Left forelimb (tissue), 1 donor: ENCODE results near the gene SUPT20H.
A peak's percentile ranks its signal among the peaks of the same experiment; 100 is the strongest.

Experiments used
- DNase-seq: peaks from one replicate; pipeline ENCODE4 v3.0.0-alpha.2; 2018; ENCODE audit warnings: low spot score

SUPT20H gene

DNA sequence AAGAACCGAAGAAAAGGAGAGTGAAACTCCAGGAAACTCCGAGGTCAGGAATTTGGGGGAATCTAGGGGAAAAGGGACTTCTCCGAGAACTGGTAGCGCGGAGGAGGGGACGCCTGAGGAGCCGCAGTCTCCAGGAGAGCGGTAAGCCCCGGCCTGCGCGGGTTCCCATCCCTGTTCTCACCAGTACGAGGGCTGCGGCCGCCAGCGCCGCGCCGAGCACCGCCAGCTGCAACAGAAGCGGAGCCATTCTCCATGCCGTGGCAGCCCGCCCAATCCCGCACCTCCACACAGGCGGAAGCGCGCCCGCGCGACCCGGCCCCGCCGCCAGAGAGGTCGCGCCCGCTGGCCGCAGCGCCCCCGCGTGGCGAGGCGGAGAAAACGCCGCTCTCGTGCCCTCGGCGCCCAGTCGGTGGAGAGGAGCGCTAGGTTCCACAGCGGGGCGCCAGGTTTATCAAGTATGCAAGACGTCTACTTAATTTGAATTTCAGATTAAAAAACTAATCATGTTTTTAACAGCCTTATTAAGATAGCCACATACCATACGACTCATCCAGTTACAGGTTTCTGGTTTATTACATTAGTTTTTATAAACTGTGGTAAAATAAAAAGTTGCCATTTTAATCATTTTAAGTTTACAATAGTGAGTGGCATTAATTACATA, 60.3 kb downstream of the SUPT20H start, which contains the start of gene ALG5:
Gene ALG5 (minus strand): TSS at position 287 of the 661 bp plus-strand sequence. CDS start 40 bp downstream, at position 247.
- DNase-seq, result peak; percentile 94

DNA sequence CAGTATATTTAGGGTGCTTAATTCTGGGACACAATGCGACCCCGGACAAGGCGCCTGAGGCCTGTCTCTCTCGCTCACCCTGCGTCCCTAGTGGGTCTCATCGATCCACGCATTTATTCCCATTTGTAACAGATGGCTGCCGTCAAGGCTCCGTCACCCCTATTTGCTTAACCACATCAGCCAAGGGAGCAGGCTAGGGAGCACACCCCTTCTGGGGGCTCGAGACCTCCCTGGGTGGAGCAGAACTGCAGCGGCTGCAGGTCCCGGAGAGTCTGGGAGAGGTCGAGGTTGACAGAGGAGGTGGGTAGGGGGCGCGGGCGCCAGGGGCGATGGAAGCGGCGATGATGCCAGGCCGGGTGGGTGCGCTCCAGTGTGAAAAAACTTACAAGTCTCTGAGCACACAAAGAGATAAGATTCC, 60.9 kb downstream of the SUPT20H start:
- peak; percentile 72 for DNase-seq

DNA sequence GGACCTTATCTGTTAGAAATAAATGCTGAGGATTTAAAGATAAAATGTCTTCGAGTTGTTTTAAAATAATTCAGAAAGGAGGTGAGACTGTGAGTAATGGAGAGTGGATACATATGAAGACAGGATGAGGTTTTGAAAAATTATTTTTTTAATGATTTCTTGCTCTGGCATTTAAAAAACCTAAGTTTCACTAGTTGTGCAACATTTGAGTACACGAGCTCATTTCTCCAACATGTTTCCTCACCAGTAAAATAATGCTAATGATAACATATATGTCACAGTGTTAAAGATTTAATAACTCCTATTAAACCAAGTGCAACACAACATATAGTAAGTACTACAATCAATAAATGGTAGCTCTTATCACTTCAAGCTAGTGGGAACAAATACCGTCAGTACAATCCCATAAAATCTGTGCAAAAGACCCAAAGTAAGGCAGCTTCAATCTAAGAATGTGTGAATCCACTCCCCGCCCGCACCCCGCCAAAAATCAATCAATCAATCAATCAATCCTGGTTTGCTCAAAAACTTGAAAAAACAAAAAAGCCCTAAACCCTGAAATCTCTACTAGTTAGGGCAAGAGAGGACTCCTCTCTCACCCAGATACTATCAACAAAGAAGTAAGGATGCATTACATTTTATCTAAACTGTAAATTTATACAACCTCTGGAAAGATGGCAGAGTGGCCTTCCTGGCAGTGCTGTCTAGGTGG, 61.6 kb downstream of the SUPT20H start:
- DNase-seq, result no peak

DNA sequence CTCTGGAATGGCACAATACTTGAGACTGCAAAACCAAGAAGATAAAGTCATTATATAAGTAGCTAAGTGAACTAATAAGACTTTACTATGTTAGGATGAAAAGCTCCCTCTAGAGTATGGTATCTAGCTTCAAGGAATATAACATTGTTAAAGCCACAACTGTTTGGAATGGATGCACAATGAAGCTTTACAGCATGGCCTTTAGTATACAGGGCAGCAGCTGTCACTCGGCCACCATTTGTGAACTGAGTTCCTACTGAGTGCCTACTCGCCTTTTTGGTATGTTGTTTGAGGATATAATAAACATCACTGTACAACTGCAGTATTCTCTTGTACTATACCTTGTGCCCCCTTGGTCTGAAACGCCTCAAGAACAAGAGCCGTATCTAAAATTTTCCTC, 67.1 kb downstream of the SUPT20H start:
- no peak for DNase-seq

DNA sequence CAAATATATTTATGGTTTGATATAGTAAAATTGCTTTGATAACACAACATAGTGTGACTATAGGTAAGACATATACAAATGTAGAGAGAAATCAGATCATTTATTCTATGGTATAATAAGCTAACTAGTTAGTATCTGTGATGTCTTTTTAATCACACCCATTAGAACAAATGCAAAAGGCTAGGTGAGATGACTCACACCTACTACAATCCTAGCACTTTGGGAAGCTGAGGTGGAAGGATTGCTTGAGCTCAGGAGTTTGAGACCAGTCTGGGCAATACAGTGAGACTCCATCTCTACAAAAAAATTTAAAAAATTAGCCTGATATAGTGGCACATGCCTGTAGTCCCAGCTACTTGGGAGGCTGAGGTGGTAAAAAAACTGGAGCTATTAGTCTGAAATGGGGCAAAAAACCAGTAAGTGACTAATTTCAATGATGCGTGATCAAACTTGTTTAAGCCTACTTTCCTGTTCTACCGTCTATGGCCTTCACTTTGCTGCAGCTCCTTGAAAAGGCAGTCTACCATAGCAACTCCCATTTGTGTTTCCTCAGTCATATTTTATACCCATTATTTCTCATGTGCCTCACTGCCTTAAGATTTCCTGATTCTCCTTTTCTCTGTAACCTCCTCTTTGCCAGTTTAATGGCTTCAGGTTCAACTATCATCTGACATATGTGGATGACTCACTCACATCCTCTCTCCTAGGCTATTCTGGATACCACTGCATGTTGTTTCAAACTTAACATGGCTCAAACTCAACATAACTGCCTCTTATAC, 72.8 kb downstream of the SUPT20H start:
- DNase-seq, result no peak

DNA sequence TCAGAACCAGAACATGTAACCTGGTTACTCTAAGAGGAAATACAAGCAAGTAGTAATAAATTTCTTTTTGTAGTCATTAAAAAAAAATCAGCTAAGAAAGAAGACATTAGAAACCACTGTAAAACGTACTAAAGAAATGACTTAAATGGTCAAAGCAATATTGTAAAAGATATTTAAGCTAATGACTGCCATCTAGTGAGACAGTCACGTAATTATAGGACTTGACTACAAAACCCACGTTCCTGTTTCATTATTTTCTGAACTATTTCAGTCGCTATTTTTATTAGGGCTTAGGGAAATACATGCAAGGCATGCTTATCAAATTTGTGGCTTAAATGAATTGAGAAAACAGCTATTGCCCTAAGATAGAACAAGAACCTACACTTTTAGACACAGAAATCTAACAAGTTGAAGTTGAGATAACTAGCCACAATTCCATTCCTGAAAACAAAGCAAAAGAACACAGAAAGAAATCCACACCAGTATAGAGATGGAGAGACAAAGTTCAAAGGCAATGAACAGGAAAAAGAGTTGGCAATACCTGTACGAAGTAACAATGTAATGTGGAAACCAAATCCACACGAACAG, 78.2 kb downstream of the SUPT20H start:
- DNase-seq, result no peak

DNA sequence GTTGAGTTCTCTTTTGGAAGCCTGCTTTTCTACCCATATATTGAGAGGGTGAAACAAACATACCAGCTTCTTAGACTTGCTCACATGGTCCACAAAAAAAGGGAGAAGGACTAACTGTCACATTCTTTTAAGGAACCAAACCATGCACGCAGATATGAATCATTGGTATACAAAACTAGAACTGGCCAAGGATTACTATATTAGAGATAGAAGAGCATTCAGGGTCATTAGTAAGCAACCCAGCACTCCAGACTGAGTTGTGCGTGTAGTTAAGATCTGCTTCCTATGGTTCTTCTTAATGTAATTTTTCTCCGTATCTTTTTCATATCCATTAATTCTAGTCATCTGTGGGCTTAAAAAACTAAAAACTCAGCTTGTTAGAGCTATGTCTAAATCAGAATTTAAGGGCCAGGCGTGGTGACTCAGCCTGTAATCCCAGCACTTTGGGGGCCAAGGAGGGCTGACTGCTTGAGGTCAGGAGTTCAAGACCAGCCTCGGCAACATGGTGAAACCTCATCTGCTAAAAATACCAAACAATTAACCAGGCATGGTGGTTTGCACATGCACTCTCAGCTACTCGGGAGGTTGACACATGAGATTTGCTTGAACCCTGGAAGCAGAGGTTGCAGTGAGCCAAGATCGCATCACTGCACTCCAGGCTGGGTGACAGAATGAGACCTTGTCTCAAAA, 80.0 kb downstream of the SUPT20H start:
- DNase-seq, result no peak

DNA sequence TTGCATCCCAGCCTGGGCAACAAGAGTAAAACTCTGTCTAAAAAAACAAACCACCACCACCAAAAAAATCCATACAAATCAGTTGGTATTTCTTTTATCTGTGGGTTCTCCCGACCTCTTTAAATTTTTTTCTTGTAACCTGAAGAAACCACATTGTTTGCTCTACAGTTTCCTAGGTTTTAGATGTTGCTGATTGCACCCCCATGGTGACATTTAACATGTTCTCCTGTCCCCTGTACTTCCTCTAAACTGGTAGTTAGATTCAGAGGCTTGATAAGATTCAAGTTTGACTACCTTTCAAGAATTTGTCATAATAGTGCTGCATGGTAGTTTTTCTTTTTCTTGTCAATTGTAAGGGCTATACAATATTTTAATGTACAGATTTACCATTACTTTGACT, 84.3 kb downstream of the SUPT20H start:
- no peak for DNase-seq

DNA sequence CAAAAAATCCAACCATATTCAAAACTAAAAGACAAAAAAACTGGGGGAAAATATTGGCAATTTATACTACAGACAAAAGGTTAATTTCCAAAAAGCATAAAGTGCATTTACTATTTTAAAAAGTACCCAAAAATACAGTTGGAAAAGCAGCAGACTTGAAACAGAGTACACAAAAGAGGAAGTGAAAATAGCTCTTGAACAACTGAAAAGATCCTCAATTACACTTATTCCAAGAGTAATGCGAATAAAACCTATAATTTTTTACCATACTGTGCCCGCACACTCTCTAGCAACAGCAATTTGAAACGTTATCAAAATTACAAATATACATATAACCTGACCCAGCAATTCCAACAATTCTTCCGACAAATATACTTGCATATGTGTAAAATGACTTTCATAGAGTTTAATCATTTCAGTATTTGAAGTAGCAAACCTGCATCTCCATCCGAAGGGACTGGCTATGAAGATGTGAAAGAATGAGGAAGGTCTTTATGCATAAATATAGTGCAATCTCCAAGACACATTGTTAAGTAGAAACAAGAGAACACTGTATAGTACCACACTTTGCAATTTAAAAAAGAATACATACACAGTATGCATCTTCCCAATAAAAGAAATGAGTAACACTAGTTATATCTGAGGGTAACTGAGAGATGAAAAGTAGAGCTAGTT, 85.7 kb downstream of the SUPT20H start:
- DNase-seq, result no peak

DNA sequence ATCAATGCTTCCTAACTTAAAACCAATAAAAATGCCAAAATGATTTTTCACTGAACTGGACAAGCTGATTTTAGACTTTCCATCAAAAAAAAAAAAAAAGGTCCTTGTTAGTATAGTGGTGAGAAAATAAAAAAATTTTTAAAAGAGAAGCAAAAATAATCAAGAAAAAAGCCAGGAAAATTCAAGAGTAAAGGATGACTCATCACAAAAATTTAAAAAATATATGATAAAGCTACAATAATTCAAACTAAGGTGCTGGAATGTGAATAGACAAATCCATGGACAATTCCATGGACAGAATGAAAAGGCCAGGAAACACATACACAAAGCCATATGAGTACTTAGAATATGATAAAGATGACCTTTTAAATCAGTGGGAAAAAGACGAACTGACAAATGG, 86.5 kb downstream of the SUPT20H start:
- DNase-seq, result no peak

DNA sequence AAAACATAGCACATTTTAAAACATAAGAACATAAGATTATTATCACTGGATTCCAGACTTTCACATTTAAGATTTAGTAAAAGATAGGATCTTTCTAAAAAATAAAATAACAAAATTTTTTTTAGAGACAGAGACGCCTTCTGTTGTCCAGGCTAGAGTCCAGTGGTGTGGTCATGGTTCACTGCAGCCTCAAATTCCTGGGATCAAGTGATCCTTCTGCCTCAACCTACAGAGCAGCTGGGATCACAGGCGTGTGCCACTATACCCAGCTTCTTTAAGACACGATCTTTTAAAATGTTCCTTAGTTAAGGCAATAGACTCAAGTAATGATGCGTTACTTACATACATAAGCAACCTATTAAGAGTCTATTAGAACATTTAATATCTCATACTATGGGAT, 93.1 kb downstream of the SUPT20H start:
- no peak for DNase-seq

DNA sequence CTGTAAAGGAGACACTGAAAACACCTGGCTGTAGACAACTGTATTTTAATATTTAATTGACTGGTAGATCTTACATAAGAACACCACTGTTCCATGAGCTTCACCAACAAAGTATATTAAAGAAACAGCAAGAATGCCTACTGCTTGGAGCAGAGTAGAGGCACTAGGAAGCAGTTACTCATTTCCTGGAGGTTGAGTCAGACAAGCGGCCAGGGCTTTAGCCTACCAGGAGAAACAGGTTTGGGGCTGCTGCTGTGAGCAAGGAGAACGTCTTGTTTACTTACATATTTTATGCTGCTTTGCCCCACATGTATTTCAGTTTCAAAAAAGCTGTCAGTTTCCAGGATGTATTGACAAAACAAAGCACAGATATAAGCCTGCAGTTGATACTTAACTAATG, 93.7 kb downstream of the SUPT20H start:
- no peak for DNase-seq

DNA sequence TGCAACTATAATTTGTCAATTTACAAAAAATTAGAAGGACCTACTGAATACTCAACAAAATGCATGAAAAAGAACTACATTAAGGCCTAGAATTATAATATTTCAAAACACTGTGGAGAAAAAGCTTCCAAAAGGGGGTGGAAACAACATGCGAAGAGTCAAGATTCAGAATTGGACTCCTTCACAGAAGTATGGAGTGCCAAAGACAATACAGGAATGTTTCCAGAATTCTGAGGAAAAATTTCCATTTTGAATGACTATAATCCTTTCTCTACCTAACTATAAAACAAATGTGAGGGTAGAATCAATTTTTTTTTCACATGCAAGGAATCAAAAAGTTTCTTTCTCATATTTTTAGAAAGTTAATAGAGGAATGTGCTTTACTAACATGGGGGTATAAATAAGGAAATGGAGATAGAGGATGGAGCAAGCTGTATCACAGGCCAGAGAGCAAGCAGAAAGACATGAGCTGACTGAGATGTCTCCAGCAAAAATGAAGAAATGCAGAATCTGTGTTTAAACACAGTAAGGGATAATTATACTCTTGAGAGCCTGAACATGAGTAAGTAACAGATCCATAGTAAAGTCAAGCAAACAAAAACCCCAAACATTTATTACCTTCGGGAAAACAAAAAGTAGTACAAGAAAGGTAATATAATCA, 99.9 kb downstream of the SUPT20H start:
- DNase-seq, result no peak
